Stimulated activated CD8-positive, alpha-beta memory T cell treated with anti-CD3 and anti-CD28 coated beads, Interleukin-2, amount 100 ng/mL, for 1 hour (primary cell): ENCODE measurements around the gene NDUFS5.
"Not testable (repeated sequence)": the region's sequence is repeated elsewhere in the genome, so short reads cannot be mapped to it uniquely, and the experiment has no call there.

Experiments used
- DNase-seq, 2 donors: peaks; one replicate each; pipeline ENCODE4 v3.0.0-alpha.2; 2020; ENCODE audit warnings: low read depth in 2 of 2

The NDUFS5 gene

DNA sequence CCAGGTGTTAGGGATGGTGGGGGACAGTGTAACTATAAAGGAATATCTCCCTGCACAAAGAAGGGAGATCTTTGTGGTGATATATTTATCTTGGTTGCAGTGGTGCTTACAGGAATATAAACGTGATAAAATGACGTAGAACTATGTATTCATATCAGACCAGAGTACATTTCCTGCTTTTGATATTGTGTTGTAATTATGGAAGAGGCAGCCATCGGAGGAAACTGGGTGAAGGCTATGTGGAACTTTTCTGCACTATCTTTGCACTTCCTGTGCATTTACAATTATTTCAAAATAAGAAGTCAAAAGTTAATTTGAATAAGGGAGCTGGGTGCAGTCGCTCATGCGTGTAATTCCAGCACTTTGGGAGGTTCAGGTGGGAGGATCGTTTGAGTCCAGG is 37.6 kb downstream of the NDUFS5 start:
- DNase-seq, result no peak

- no peak for DNase-seq
Observed at GRCh38 chr1:39065542-39065941, 39.4 kb downstream of the NDUFS5 start.

DNA sequence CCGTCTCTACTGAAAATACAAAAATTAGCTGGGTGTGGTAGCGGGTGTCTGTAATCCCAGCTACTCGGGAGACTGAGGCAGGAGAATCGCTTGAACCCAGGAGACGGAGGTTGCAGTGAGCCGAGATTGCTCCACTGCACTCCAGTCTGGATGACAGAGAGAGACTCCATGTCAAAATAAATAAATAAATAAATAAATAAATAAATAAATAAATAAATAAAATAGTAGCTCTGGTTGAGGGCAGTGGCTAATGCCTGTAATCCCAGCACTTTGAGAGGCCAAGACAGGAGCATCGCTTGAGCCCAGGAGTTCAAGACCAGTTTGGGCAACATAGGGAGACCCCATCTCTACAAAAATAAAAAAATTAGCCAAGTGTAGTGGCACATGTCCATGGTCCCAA is 42.1 kb downstream of the NDUFS5 start:
- DNase-seq, result not testable (repeated sequence)

DNA sequence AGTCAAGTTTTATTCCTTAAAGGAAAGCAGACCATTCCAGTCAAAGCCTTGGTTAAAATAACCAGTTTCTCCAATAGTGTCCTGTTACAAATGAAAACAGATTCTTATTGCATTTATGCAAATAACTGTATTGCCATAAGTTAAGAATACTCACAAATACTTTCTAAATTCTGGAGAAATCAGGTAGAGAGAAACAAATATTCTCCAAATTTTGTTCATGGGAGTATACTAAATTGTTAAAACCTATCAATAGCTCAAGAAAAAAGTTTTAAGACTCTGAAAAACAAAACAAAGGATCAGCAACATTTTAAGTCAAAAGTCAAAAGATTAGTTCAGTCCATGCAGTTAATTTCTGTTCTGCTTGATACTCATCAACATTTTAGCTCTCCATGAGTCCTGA is 45.4 kb downstream of the NDUFS5 start:
- not testable (repeated sequence) for DNase-seq

- DNase-seq, result no peak
Observed at GRCh38 chr1:39076127-39076798, 50.1 kb downstream of the NDUFS5 start.

DNA sequence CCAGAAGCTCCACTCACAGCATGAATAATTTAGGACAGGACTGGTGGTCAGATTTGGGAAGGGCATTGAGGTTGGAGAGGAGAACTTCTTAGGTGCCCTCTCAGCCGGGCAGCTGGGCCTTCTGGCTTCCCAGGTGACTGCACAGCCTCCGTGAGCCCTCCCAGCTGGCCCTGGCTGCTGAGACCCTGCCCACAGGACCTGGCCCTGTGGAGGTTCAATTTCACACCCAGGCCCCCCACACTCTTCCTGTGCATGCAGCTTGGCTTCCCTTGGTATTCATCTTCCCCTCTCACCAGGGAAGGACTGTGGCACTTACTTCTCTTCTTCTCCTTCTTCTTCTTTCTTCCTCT is 50.6 kb downstream of the NDUFS5 start:
- DNase-seq, result no peak

GRCh38 chr1:39080269-39080826 is 54.2 kb downstream of the NDUFS5 start:
- DNase-seq, result no peak

GRCh38 chr1:39080831-39081270 is 54.7 kb downstream of the NDUFS5 start:
- no peak for DNase-seq

DNA sequence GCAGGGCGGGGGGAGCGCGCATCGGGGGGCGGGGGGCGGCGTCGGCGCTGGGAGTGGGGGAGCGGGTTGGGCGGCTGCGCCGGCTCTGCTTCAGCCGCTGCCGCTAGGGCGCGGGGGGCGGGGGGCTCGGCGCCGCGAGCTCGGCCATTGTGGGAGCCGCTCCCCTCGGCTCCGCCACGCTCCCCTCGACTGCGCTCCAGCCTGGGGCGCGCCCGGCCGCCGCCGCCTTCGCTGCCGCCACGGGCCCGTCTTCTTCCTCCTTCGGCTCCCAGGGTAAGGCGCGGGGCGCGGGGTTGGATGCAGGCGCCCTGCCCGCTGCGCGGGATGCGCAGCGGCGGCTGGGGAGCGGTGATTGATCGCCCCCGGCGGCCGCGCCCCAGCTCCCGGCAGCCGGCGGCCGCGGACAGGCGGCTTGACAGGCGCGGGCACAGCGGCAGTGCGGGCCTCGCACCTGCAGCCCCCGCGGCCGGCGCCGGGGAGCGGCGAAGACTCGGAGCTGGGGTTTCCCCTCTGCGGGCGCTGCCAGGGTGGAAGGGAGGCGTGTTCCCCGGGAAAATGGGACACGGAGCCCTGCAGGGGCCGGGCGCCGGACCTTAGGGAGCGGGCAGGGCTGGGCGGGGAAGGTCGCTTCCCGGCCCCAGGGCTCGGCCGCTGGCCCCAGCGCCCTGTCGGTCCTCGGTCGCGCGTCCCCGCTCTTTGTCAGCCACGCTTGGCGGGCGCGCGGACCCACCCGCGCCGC is 55.3 kb downstream of the NDUFS5 start:
- no peak for DNase-seq

DNA sequence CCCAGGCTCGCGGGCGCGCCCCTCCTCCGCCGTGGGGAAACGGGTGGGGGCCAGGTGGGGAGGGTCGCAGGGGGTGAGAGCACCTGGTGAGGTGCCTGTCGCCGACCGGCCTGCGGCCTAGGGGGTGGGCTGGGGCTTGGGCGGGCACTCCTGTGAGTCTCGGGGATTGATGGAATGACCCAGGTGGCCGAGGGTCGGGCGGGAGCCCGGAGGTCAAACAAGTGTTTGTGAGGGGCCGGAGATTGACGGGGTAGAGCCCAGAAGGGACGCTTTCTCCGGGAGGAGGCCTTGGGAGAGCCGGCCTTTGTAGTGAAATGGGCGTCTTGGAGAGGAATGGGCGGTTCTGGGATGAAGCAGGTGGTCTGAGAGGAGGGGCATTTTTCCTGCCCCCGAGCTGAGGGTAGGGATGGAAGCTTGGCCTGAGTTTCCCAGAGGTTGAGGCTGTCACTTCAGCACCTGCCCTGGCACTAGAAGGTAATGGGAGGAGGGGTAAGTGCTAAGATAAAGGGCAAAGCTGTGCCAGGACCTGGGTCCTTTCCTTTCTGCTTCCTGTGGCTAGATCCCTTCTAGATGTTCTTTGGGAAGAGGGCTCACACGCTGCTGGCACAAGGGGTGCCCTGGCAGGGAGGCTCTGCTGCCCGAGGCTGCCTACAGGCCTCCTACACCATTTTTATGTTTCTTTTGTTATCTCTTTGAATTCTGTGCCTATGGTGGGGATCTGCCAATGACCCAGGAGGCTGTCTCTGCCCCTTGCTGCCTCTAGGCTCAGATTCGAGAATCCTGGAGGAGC is 56.1 kb downstream of the NDUFS5 start:
- no peak for DNase-seq

GRCh38 chr1:39082811-39083576 is 56.8 kb downstream of the NDUFS5 start:
- no peak for DNase-seq

DNA sequence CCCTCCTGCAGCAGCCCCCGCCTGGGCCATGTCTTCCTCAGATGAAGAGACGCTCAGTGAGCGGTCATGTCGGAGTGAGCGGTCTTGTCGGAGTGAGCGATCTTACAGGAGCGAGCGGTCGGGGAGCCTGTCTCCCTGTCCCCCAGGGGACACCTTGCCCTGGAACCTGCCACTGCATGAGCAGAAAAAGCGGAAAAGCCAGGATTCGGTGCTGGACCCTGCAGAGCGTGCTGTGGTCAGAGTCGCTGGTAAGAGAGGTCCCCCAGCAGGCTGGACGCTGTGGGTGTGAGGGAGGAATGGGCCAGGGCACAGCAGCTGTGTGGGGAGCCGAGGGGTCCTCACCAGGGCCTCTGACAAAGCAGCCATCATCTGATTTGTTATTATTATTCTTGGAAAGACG is 58.0 kb downstream of the NDUFS5 start:
- no peak for DNase-seq
